Hematopoietic multipotent progenitor cell treated with erythropoietin and hydrocortisone succinate and interleukin-3 and kit ligand, for 8 days (in vitro differentiated cells): ENCODE results near the gene PPP2CA.
A peak's percentile ranks its signal among the peaks of the same experiment; 100 is the strongest.

ENCODE experiments used
- DNase-seq: peaks from one replicate; pipeline ENCODE4 v3.0.0-alpha.2; 2015

PPP2CA gene

GRCh38 chr5:134146651-134147518 lies 79.0 kb downstream of the PPP2CA start:
- DNase-seq = no peak

DNA sequence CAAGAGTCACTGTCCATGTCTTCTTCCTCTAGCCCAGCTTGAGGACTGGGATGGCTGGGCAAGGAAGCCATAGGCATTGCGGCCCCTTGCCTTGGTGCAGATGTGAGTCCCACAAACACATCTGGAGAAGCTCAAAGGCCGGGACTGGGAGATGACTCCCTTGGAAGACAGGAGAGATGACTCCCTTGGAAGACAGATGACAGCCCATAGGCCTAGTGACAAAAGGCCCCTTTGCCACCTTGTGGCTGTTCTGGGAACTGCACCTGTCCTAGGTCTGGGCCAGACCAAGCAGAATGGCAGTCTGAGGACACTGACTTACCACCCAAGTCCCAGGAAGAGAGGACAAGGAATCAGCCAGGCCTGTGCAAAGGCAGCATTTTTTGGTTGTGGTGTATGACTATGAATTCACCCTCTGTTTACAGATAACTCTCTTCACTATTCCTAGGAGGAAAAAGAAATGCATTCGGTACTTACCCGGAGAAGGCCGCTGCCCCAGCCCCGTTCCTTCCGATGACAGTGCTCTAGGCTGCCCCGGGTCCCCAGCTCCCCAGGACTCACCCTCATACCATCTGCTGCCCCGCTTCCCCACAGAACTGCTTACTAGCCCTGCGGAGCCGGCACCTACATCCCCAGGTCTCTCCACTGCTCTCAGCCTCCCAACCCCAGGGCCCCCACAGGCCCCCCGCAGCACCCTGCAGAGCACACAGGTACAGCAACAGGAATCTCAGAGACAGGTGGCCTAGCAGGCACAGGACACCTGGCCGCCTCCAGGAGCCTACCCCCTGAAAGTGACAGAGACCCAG lies 79.9 kb downstream of the PPP2CA start:
- peak; percentile 81 for DNase-seq

DNA sequence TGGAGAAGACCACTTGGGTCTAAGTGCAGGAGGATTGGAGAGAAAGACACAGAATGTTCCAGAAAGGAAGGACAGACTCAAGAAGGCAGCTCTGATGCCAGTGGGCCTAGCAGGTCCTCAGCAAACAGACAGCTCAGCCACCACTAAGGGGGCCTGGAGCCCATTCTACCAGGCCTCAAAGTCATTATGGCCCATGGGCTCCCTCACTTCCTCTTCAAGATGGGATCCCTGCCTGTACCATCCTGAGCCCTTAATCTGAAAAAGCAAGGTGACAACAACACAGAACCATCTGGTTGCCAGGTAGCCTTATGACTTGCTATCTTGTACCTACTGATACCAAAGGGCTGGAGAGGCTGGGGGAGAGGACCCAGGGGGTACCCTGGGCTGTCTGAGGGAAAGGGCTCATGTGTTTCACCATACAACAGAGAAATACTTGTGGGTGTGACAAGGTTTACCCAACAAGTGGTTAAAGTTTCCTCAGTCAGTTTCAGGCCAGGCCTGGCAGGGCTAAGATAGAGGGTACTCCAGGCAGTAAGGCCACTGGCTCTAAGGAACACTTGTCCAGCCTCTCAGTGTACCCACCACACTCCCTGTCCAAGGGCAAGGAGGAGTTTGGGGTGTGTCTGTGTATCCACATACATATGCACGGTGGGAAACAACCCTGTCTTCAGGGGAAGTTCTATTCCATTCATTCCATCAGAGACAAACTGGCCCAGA lies 80.7 kb downstream of the PPP2CA start:
- DNase-seq = no peak
